SU-DHL-6 (cell line): ENCODE measurements around the gene C1QC.

Experiments
- H2AFZ ChIP-seq: fragments of 200-600 bp; sonication (generic); 2 replicates; pipeline ENCODE4 v1.6.1; 2014; ENCODE audit warnings: low read depth, mild to moderate bottlenecking, moderate library complexity, mixed read lengths, antibody characterized with exemption, low read length; ENCODE audit not compliant: severe bottlenecking
- H3F3A ChIP-seq: fragments of 200-600 bp; shearing (Covaris generic); 2 replicates; pipeline ENCODE4 v1.6.0; 2016; ENCODE audit warnings: antibody characterized with exemption, mild to moderate bottlenecking; ENCODE audit not compliant: insufficient read depth
- H3K27ac ChIP-seq: fragments of 200-600 bp; sonication (generic); 2 replicates; pipeline ENCODE4 v1.5.1; 2016; ENCODE audit warnings: low read depth, mild to moderate bottlenecking, low read length, moderate library complexity, mixed read lengths
- H3K27me3 ChIP-seq: fragments of 200-600 bp; sonication (generic), shearing (Covaris generic); 2 replicates; pipeline ENCODE4 v1.6.0; 2014; ENCODE audit warnings: mild to moderate bottlenecking, low read length
- H3K36me3 ChIP-seq: fragments of 200-600 bp; sonication (generic); 2 replicates; pipeline ENCODE4 v1.6.1; 2014; ENCODE audit warnings: mild to moderate bottlenecking, low read length, mixed read lengths
- H3K4me2 ChIP-seq: fragments of 300-600, 200-600 bp; shearing (Covaris generic), sonication (generic); 2 replicates; pipeline ENCODE4 v1.6.0; 2014; ENCODE audit warnings: low read length, low read depth, mild to moderate bottlenecking; ENCODE audit not compliant: poor library complexity, severe bottlenecking
- H3K4me3 ChIP-seq: fragments of 200-600 bp; sonication (generic); 2 replicates; pipeline ENCODE4 v1.5.1; 2014; ENCODE audit warnings: antibody characterized with exemption, low read length, mild to moderate bottlenecking, mixed read lengths; ENCODE audit not compliant: insufficient read depth, poor library complexity, severe bottlenecking
- H3K79me2 ChIP-seq: fragments of 200-600 bp; sonication (generic); 2 replicates; pipeline ENCODE4 v1.6.1; 2014; ENCODE audit warnings: mild to moderate bottlenecking, low read length, moderate library complexity; ENCODE audit not compliant: insufficient read depth
- H3K9ac ChIP-seq: fragments of 200-600 bp; sonication (generic); 2 replicates; pipeline ENCODE4 v1.7.0; 2014; ENCODE audit warnings: mild to moderate bottlenecking, low read length
- H3K9me2 ChIP-seq: fragments of 200-600 bp; sonication (generic); replicated peaks from 2 replicates; pipeline ENCODE4 v1.6.1; 2014; ENCODE audit warnings: low read length; ENCODE audit not compliant: insufficient read depth
- H3K9me3 ChIP-seq: fragments of 200-600 bp; sonication (generic); 2 replicates; pipeline ENCODE4 v1.6.1; 2014; ENCODE audit warnings: low read length, mixed read lengths; ENCODE audit not compliant: insufficient read depth
- H4K20me1 ChIP-seq: fragments of 200-600 bp; sonication (generic); 2 replicates; pipeline ENCODE4 v1.6.1; 2014; ENCODE audit warnings: low read depth, mild to moderate bottlenecking, antibody characterized with exemption, low read length, moderate library complexity, mixed read lengths
- CTCF ChIP-seq: fragments of 200-600 bp; sonication (generic); IDR thresholded peaks from one replicate; pipeline ENCODE4 v1.5.1; 2017; ENCODE audit warnings: antibody characterized with exemption, mild to moderate bottlenecking, low read length, moderate library complexity; ENCODE audit not compliant: insufficient read depth, poor library complexity, severe bottlenecking
- EZH2phosphoT487 ChIP-seq: fragments of 200-600 bp; sonication (generic), shearing (Covaris generic); conservative IDR thresholded peaks from 2 replicates; pipeline ENCODE4 v1.6.1; 2018; ENCODE audit warnings: mild to moderate bottlenecking, antibody characterized with exemption, low read length, moderate library complexity, mixed read lengths

The C1QC gene

DNA sequence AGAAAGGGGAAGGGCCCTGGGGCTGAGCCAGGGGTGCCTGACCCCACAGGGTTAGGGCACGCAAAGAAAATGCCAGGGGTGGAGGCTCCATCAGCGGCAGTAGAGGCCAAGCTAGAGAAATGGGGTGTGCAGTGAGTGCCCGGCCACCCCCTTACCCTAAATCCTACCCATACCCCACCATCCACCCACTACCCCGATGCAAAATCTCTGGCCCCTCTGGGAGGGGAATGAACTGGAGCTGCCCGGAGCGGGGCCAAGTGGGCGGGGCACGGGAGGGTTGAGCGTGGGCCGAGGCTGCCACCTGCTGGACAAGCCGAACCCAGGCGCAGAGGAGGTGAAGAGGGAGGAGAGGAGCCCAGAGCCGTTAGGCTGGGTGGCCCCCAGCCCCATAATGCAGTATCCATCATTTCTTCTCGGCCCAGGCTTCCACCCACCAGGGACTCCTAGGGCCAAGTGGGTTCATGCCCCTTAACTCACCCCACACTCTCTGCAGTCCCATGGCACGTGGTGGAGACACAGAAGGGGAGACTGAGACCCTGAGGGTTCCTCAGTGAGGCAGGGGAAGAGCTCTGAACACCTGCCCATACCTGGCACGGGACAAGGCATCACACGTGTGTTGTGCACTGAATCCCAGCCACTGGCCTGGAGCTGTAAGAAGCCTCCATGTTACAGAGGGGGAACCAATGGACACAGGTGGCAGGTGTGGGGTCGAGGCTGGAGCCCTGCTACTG is 1.4 kb upstream of the C1QC start:
- no peaks in the 10 kb centered on the region for H3K9me2 ChIP-seq
- no peak overlapping the region for H3K4me2 ChIP-seq
- H3K9me3 ChIP-seq = no peaks in the 10 kb centered on the region
- H3K4me3 ChIP-seq = no peak overlapping the region
- no peak overlapping the region for H3K9ac ChIP-seq
- no peaks in the 10 kb centered on the region for H3F3A ChIP-seq
- H2AFZ ChIP-seq = no peak overlapping the region
- no peaks in the 10 kb centered on the region for H3K79me2 ChIP-seq
- H3K36me3 ChIP-seq = no peaks in the 10 kb centered on the region
- no peak overlapping the region for H3K27ac ChIP-seq
- no peaks in the 10 kb centered on the region for H3K27me3 ChIP-seq
- H4K20me1 ChIP-seq = no peaks in the 10 kb centered on the region
- TF ChIP-seq EZH2phosphoT487 = no peak
- peak; percentile 68 for TF ChIP-seq CTCF

DNA sequence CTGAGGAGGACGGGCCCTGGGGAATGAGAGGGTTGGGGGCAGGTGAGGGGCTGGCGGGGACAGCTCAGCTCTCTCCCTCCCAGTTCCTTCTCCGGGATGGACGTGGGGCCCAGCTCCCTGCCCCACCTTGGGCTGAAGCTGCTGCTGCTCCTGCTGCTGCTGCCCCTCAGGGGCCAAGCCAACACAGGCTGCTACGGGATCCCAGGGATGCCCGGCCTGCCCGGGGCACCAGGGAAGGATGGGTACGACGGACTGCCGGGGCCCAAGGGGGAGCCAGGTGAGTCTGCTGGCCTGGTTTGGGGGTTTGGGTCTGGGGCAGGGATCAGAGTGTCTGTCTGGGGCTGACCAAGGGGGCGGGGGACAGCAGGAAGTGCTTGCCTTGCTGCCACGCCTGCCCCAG is 495 bp downstream of the C1QC start:
- H3F3A ChIP-seq = no peaks in the 10 kb centered on the region
- H3K27me3 ChIP-seq = no peaks in the 10 kb centered on the region
- no peaks in the 10 kb centered on the region for H3K9me2 ChIP-seq
- H4K20me1 ChIP-seq = no peaks in the 10 kb centered on the region
- H3K9me3 ChIP-seq = no peaks in the 10 kb centered on the region
- H3K4me3 ChIP-seq = no peak overlapping the region
- H3K27ac ChIP-seq = no peak overlapping the region
- no peak overlapping the region for H3K9ac ChIP-seq
- no peak overlapping the region for H3K4me2 ChIP-seq
- H3K36me3 ChIP-seq = no peaks in the 10 kb centered on the region
- H3K79me2 ChIP-seq = no peaks in the 10 kb centered on the region
- TF ChIP-seq EZH2phosphoT487 (no peak), CTCF (no peak)
- no peak overlapping the region for H2AFZ ChIP-seq

- H3K9ac ChIP-seq = no peak overlapping the region
- no peak overlapping the region for H3K27ac ChIP-seq
- no peaks in the 10 kb centered on the region for H3K27me3 ChIP-seq
These were observed 2.5 kb downstream of the C1QC start for GRCh38 chr1:22645931-22646330.

More at GRCh38 chr1:22645931-22646330, 2.5 kb downstream of the C1QC start:
- Histone ChIP-seq H3K79me2 (no peaks in the 10 kb centered on the region), H3K36me3 (no peaks in the 10 kb centered on the region), H2AFZ (no peak overlapping the region), H3K9me2 (no peaks in the 10 kb centered on the region), H3K4me3 (no peak overlapping the region), H4K20me1 (no peaks in the 10 kb centered on the region), H3F3A (no peaks in the 10 kb centered on the region), H3K4me2 (no peak overlapping the region), H3K9me3 (no peaks in the 10 kb centered on the region)
- no peak for TF ChIP-seq EZH2phosphoT487
- no peak for TF ChIP-seq CTCF
